Activated naive CD4-positive, alpha-beta T cell treated with Interleukin-2 at 50 U/mL for 16 hours (primary cell): ENCODE data around the gene DCAKD.
A peak's percentile ranks its signal among the peaks of the same experiment; 100 is the strongest.

Experiments used
- DNase-seq: peaks from one replicate; pipeline ENCODE4 v3.0.0-alpha.2; 2020

DCAKD gene, protein sequence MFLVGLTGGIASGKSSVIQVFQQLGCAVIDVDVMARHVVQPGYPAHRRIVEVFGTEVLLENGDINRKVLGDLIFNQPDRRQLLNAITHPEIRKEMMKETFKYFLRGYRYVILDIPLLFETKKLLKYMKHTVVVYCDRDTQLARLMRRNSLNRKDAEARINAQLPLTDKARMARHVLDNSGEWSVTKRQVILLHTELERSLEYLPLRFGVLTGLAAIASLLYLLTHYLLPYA

DNA sequence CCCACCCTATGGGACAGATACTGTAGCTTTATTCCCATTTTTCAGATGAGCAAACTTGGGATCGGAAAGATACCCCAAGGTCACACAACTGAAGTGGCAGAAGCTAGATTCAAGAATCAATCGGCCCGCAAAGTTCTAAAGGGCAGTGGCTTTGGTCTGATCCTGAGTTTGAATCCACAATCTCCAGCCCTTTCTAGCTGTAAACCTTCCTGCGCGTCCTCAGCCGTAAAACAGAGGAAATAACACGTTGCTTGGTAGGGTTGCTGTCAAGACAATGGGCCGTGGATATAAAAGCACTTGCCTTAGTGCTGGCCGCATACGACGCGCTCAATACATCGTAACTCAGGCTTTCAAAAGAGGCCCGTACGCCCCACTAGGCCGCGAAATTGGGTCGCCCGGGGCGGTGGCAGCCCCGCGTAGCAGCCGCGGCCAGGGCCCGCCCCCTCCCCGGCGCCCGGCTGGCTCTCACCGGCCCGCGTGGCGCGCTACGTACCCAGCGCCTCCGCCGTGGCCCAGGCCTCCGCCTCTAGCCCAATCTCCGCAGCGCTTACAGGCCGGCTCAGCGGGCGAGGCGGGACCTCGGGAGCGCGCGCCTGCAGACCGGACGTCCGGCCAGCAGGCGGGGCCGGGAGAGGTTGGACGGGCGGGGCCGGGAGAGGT lies at the start of gene DCAKD:
TSS of gene DCAKD (minus strand) at position 573 of the 660 bp plus-strand sequence. CDS start 16,747 bp downstream, outside the sequence.
- DNase-seq = peak; percentile 93

DNA sequence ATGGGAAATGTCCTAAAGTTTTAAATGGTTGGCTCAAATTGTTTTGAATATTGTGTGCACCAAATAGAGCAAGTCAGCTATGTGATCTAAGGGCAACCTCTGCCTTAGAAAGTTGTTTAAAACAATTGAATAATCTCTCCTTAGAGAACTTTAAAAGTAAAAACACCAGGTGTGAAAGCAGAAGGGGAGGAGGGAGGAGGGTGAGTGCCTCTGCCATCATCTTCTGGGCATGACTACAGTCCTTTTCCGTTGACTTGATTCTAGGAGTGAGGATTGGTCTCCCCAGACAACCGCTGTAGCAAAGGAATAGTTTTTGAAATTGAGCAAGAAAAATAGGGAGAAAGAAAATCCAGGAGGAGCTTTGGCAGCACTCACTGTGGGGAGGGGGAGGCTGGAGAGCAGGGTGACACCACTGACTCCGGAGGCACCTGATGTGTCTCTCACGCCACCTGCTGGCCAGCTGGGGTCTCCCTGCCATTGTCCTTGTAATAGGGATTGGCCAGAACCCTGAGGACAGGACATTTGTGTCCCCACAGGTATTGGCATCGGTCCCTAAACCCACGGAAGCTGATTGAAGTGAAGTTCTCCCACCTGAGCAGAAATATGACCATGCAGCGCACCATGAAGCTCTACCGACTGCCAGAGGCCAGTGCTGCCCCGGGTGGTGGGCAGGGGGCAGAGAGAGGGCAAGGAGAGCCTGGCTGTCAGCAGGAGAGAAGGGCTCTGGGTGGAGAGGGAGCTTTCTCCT lies 47.6 kb upstream of the DCAKD start:
- peak; percentile 74 for DNase-seq

DNA sequence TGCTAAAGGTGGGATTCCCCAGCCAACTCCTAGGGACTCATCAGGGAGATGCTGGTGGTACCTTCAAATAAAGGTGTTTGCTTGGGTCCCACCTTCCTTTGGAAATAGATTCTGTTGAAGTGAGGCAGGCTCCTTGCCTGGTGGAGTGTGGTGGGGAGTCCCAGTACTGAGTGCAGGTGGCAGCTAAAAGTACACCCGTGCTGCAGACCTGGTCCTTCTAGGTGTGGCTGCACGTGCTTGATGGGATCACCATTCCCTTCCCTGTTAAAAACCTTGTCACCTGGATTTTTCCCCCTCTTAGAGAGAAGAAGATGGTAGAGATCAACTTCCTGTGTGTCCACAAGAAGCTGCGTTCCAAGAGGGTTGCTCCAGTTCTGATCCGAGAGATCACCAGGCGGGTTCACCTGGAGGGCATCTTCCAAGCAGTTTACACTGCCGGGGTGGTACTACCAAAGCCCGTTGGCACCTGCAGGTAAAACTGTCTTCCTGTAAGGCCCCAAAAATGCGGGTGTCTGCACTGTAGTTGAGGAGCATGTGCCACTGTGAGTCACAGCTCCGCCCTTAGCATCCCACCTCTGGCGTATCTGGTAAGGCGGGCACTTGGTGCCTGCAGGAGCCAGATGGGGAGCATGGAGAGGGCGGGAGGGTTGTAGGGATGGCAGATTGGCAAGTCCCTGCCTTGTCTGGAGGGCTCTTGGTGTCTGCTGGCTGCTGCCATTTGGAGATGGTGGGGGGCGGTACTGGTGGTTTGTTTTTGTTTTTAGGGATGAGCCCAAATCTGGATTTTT lies 46.8 kb upstream of the DCAKD start:
- DNase-seq = no peak

DNA sequence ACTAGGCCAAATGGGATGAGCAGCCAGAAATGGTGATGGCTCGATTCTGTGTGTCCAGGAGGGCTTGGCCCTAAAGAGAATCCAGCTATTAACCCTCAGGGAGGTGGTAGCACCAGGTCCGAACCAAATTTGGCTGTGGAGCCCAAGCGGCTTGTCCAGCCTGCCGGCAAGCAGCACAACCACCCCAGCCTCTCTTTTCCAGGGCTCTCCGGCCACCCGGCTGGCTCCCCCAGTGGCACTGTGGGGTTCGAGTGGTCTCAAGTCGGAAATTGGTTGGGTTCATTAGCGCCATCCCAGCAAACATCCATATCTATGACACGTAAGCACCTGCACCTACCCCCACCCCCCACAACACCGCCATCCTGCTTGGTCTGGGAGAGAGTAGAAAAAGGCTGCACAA lies 45.5 kb upstream of the DCAKD start:
- DNase-seq = no peak

DNA sequence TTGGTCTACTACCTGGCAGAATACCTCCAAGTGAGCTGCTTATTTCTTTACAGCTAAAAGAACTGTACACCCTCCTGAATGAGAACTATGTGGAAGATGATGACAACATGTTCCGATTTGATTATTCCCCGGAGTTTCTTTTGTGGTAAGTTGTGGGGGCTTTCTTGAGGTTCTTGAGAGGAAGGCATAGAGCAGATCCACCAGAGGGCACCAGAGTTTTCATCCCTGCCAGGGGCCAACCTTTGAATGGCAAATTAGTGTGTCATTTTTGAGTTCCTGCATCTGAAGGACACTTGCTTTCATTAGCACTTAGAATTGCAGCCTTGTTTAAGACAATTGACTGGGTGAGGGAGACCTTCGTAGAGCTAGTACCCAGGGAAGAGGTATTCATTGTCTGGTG lies 44.7 kb upstream of the DCAKD start:
- DNase-seq = no peak

DNA sequence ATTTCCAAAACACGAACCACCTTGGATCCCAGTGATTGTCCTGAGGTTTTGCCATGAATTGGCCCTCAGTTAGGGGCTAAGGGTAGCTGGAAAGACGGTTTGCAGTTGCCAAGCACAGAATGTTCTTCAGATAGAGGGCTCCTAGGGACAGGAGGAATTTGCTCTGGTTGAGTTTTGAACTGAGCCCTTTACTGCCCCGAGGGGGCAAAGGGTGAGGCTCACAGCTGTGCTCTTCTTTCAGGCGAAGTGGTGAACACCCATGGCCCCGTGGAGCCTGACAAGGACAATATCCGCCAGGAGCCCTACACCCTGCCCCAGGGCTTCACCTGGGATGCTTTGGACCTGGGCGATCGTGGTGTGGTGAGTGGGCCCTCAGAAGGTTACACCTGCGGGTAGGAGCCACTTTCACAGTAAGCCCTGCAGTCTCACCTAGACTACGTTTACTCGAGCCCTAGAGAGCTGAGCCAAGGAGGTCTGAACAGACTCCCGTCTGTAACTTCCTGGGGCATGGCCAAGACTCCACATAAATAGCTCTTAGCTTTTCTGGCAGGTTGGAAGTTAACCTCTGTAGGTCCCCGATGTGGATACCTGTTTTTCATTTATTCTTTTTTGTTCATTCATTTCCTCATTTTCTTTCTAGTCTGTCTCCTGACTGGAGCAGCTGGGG lies 42.1 kb upstream of the DCAKD start:
- no peak for DNase-seq

DNA sequence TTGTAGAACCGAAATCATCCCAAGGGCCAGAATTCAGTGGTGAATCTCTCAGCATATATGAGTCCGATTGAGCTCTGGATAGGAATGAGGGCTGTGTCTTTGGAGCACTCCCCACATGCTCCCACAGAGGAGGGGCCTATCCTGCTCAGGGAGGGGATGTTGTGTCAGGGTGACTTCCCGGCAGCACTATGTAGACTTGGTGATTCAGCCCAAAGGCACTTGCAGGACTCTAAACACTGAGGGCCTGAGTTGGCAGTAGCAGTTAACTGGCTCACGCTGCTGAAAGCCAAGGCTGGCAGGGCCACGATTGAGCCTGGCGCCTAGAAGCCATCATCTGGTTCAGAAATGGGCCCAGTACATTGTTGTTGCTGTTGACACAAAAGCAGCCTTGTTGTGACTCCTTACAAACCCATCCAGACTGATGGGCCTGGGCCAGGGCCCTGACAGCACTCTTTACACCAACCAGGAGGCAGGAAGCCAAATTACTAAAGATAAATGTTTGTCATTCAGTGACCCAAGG lies 41.5 kb upstream of the DCAKD start:
- DNase-seq = no peak

DNA sequence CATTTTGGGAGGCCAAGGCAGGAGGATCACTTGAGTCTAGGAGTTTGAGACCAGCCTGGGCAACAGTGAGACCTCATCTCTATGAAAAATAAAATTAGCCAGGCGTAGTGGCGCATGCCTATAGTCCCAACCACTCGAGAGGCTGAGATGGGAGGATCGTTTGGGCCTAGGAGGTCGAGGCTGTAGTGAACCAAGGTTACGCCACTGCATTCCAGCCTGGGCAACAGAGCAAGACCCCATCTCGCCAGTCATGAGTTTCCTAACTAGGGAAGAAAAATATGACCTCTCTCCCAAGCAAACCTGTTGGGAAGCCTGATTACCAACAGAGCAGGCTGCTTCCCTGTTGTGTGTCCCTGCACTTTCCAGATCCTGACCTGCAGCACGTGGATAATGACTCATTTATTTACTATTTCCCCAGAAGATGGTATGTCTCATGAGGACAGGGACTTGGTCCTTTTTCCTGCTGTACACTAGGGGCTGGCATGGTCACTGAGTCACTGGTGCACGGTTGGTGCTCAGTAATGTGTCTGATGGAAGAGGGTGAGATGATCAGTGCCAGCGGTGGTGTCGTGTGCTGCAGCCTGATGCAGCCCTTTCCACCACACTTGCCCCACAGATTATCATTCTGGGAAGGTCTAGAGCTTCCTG lies 40.5 kb upstream of the DCAKD start:
- DNase-seq = no peak

DNA sequence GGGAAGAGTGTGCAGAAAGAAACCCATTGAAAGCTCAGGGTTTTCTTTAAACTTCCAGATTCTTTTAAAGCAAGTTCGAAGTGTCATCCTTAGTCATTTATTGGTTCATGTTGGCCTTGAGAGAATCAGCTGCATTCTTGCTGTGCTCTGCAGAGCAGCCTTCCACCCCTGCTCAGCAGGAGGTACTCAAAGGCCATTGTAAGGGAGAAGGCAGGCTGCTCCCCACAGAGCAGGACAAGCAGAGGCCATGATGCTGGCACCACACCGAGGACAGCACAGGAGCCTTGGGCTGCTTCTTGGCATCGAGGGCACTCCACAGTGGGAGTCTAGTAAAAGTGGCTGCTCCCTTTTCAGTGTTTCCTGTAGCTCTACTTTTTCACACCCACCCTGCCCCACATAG lies 39.3 kb upstream of the DCAKD start:
- DNase-seq = no peak

DNA sequence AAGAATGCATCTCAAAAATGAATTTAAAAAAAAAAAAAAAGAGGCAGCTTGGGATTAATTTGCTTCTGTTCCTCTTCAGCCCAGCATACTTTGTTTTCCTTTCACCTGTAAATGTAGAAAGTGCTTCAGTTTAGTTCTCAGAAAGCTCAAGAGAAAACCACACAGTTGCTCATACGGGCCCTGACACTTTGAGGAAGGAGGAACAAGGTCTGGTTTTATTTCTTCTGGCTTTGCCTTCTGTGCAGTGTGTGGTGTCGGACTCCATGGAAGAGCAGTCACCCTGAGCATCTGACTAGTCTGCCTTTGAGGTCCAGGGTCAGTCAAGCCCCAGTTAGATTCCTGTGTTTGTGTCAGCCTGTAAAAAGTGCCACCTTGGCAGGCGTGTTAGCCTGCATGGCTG lies 37.3 kb upstream of the DCAKD start:
- no peak for DNase-seq

DNA sequence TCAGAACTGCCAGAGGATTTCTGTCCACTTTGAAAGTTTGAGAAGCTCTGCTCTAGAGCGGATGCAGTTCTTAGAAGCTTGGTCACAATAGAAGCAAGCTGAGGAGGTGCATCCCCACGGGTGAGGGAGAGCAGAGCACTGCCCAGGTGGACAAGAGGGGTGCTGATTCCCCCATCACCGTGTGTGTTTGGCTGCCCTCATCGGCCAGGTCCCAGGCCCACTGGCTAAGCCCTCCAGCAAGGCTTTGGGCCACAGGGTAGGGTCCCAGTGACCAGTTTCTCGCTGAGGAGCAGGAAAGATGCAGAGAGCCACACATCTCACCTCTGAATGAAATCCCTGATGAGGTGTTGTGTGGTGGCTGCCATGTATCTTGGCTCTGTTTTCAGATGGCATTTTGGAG lies 36.5 kb upstream of the DCAKD start:
- no peak for DNase-seq

DNA sequence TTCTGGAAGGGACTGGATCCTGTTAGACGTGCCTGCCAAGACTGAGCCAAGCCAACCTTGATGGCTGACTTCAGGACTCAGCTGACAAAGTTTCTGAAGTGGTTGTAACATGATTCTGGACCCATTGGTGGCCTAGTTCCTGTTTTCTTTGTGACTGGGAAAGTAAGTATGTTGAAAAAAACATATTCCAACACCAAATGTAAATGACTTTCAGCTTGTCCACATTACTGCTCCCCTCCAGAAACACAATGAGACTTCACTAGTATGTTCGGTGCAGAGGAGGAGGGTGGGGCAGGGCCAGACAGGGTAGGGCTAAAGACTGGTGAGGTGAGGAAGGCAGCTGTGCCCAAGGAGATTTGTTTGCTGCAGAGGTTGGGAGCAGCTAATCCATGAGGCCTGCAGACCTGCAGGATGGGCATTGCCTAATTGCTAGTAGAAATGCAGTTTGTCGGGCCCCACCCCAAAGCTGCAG lies 36.1 kb upstream of the DCAKD start:
- no peak for DNase-seq

DNA sequence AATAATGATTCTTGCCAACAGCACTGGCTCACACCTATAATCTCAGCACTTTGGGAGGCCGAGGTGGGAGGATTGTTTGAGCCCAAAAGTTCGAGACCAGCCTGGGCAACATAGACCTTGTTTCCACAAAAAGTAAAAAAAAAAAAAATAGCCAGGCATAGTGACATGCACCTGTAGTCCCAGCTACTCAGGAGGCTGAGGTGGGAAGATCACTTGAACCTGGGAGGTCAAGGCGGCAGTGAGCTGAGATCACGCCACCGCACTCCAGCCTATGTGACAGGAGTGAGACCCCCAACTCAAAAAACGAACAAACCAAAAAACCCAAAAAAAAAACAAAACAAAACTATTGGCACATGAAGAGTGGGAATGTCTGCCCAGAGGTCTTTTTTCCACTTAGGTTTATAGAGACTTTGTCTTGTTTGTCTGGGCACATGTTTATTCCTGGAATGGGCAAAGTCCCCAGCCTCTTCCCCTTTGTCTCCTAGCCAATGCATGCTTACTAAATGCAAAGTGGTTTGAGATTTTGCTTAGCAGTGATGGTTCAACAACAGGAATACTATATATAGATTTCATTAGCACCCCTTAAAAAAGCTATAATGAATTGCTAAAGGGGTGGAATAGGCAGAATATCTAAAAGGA lies 35.6 kb upstream of the DCAKD start:
- DNase-seq = no peak

DNA sequence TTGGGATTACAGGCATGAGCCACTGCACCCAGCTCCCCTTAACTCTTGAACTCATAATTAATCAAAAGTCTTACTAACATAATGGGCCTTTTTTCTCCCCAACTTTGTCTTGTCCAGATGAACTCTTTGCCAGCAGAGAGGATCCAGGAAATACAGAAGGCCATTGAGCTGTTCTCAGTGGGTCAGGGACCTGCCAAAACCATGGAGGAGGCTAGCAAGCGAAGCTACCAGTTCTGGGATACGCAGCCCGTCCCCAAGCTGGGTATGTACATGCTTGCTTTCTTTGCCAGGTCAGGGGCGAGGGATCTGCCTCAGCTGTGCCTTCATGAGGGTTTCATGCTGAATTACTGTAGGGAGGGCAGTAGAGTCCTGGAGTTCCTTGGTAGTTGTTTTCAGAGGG lies 35.0 kb upstream of the DCAKD start:
- DNase-seq = no peak

DNA sequence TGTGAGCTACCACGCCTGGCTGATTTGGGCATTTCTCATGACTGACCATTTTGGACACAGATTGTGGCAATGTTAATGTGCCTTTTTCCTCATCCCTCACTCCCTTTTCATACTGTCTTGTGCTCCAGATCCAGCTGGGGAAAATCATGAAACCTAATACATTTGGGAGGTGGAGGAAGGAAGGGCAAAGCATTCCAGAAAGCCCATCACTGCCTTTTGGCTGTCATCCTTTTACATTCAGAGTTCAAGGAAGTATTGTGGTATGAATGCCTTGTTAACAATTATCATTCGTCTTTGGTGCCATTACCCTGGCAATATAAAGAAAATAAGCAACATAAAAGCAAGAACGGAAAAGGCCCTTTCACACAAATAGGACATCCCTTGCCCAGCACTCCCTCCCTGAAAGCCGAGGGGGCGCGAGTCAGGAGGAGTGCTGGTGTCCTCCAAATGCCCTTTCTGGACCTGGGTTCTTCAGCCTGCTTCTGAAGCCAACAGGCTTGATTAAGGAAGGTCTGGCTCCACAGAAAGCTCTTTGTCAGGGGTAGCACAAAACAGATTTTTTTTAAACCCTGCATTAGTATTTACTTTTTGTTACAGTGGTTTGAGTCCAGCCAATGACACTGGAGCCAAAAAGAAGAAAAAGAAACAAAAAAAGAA lies 29.7 kb upstream of the DCAKD start:
- DNase-seq = no peak

DNA sequence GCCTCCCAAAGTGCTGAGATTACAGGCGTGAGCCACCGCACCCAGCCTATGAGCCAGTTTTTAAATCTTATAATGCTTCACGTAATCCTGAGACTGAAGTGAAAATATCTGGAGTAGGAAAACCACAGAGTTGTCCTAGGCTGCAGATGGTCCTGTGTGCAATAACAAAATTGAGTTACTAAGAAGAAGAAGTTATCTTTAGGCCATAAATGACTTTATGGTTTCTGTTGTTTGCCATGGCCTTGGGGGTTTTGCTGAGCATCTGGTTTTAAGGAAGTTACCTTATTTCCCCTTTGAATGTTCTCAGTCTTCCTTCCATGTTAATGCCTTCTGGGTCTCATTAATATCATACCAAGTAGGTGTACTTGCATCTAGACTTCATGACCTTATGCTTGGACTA lies 26.2 kb upstream of the DCAKD start:
- DNase-seq = no peak

DNA sequence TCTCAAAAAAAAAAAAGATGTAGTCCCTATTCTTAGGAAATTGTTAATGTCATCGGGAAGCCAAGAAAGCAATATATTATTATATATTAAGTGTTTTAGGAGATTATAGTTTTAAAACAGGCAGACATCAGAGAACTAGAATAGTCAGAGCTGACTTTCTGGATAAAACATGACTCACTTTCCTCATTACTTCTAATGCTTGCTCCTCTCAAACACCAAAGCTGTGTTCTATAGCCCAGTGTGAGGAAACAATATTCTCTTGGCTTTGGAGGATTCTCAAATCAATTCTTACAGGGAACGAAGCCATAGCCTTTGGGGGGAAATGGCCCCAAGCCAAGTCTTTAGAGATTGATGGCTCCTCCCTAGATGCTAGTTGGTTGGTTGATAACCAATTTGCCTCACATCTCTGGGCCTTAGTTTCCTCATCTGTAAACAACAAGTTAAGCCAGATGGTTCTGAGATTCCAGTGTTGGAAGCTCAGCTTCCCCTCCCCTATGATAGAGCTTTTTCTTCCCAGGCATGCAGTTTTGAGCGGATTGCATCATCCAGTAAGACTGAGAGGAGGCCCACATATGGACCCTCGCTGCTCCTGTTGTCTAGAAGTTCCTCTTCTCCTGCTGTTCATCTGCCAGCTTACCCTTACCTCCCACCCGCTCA lies 22.1 kb upstream of the DCAKD start:
- DNase-seq = no peak

DNA sequence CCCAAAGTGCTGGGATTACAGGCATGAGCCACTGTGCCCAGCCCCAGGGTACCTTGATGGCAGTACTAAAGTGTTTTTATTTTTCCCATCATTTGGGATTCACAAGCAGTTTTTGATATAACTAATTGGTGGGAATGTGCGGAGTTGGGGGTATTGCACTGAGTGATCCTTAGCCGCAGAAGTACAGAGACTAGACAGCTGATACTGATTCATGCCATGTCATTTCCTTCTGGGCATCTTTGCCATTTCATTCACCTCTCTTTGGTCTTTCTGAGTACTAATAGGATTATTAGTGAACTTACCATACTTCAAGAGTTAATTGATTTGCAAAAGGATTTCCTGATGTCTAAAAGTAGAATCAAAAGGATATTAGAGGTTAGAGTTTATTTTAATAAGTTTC lies 19.4 kb upstream of the DCAKD start:
- no peak for DNase-seq

DNA sequence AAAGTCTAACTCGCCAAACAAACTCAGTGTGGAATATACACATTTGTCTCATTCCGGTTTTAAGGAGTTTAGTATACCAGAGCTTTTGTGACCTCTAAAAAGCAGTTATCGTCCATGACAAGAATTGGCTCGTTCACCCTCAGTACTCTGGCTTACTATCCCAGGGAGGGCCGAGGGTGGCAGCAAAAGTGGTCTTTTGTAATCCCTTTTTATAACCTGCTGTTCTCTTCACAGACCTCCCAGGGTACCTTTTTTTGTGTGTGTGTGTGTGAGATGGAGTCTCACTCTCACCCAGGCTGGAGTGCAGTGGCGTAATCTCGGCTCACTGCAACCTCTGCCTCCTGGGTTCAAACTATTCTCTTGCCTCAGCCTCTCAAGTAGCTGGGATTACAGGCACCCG lies 18.6 kb upstream of the DCAKD start:
- no peak for DNase-seq

DNA sequence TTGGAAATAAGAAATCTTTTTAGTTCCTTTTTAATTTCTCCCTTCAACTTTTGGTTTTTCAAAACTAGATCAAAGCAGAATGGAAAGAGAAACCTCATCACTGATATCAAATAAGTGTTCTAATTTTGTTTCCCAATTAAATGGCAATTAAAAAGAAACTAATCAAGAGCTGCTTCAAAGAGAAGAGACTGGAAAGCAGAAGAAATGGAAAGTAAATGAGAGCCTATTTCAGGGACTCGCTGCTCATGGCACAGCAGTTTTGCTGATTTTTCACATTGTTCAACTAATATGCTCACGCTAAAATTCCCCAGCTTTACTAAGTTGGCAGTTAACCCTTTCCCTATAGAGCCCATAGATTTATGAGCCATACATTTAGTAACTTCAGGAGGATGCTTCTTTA lies 16.2 kb upstream of the DCAKD start:
- no peak for DNase-seq
